ENCODE data around the gene BCAP31. TPM values are rescaled to one million over a fixed set of nuclear protein-coding genes. Genes with fewer than 3 reads are reported as not detected.

The BCAP31 gene
- total and polyA plus RNA-seq, 2 of the 13 experiments (the other 11 are each of a cell fraction or from before 2014, with no cell fraction given): 139 to 178 TPM

- no CpG with 5 or more reads among the region's 26 CpGs for WGBS (ENCODE audit: low lambda C conversion rate)
- DNase-seq (ENCODE audit: low spot score) (peak; percentile 57), FAIRE-seq (no peak), ATAC-seq (peak; percentile 77)
- ChIA-PET CTCF (ENCODE audit: low intra/inter-chr PET ratio, low total read pairs) (interaction anchor here (0.6 to 1.7 kb wide), 3 partner anchors 30 to 189 kb away, joined by 3 to 6 read pairs (median 3); partner anchors contain the start of genes IDH3G and SSR4), POLR2A (interaction anchor here (1.0 to 2.9 kb wide), 6 partner anchors 30 to 184 kb away, joined by 3 to 15 read pairs (median 6); partner anchors contain the start of genes IDH3G, SLC6A8 and SSR4)
- Histone ChIP-seq H3K79me2 (ENCODE audit: insufficient read depth, low read length) (no peaks in the 10 kb centered on the region), H3K27ac (ENCODE audit: extremely low read length, insufficient read depth, low read length) (no peak within 1 kb of the TSS), H2AFZ (ENCODE audit: low read length) (no peak within 1 kb of the TSS), H3K36me3 (replicated peaks in 1 of 2; ENCODE audit: control insufficient read depth in 1 of 2, insufficient read depth in 2 of 2, low read length in 2 of 2) (no peaks in the 10 kb centered on the region), H4K20me1 (ENCODE audit: insufficient read depth, low read length) (no peaks in the 10 kb centered on the region), H3K9ac (ENCODE audit: insufficient read depth, low read depth, low read length) (peak within 1 kb of the TSS; percentile 54), H3K9me3 (ENCODE audit: low read length) (no peaks in the 10 kb centered on the region), H3K27me3 (ENCODE audit: control insufficient read depth in 1 of 2, insufficient read depth in 2 of 2, low read length in 2 of 2) (no peaks in the 10 kb centered on the region), H3K4me1 (ENCODE audit: insufficient read depth, low read length) (peaks cover 37% of the 10 kb centered on the region), H3K4me2 (ENCODE audit: low read depth, low read length) (peak within 1 kb of the TSS; percentile 78), H3K4me3 (replicated peaks in 1 of 3; ENCODE audit: insufficient read depth in 1 of 3, low read depth in 2 of 3, low read length in 3 of 3) (peak within 1 kb of the TSS; percentile 45 to 66 (median 53); a peak in 5 of 6 replicates)
- in situ Hi-C loops (cut with HindIII; ENCODE audit: extremely low pct_ligation_motif_present, low pct_unique_long_range_greater_than_20kb): no loop called here
- intact Hi-C loops (cut with micrococcal nuclease; ENCODE audit: unreplicated experiment): loop anchor here (2.0 to 10.0 kb wide), 2 partner anchors 19 to 181 kb away; partner anchors contain the start of gene RENBP
- TSS peak; percentile 51 for BruUV-seq (replicated peaks)
- no peak for TF ChIP-seq SP2 (CRISPR knock-in tag; IDR thresholded peaks at IDR 0.05)
- TF ChIP-seq STAG1 (CRISPR knock-in tag; IDR thresholded peaks at IDR 0.05): peak; percentile 86
- no peak for TF ChIP-seq MED13 (CRISPR knock-in tag; IDR thresholded peaks at IDR 0.05)
- TF ChIP-seq NFKB2 (CRISPR knock-in tag; IDR thresholded peaks at IDR 0.05; ENCODE audit: borderline replicate concordance): no peak
- TF ChIP-seq, protein P1, sequence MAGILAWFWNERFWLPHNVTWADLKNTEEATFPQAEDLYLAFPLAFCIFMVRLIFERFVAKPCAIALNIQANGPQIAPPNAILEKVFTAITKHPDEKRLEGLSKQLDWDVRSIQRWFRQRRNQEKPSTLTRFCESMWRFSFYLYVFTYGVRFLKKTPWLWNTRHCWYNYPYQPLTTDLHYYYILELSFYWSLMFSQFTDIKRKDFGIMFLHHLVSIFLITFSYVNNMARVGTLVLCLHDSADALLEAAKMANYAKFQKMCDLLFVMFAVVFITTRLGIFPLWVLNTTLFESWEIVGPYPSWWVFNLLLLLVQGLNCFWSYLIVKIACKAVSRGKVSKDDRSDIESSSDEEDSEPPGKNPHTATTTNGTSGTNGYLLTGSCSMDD (CRISPR knock-in tag; IDR thresholded peaks at IDR 0.05): no peak
- TF ChIP-seq HOXA7 (CRISPR knock-in tag; IDR thresholded peaks at IDR 0.05): no peak
- no peak for TF ChIP-seq KDM1A (CRISPR knock-in tag; IDR thresholded peaks at IDR 0.05)
- TF ChIP-seq TBL1XR1 (IDR thresholded peaks at IDR 0.05; ENCODE audit: borderline replicate concordance, low read length, partially characterized antibody): no peak
- TF ChIP-seq, protein P2, sequence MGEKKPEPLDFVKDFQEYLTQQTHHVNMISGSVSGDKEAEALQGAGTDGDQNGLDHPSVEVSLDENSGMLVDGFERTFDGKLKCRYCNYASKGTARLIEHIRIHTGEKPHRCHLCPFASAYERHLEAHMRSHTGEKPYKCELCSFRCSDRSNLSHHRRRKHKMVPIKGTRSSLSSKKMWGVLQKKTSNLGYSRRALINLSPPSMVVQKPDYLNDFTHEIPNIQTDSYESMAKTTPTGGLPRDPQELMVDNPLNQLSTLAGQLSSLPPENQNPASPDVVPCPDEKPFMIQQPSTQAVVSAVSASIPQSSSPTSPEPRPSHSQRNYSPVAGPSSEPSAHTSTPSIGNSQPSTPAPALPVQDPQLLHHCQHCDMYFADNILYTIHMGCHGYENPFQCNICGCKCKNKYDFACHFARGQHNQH (CRISPR knock-in tag; IDR thresholded peaks at IDR 0.05): 0 out of 2 replicates have a peak, but pooled peaks have one; percentile 37
- no peak for TF ChIP-seq RAD51 (IDR thresholded peaks at IDR 0.05; ENCODE audit: borderline replicate concordance)
- no peak for TF ChIP-seq TARDBP (CRISPR knock-in tag; IDR thresholded peaks at IDR 0.05)
- TF ChIP-seq TIGD3 (CRISPR knock-in tag; IDR thresholded peaks at IDR 0.05; ENCODE audit: borderline replicate concordance): no peak
- no peak for TF ChIP-seq ZNF205 (CRISPR knock-in tag; IDR thresholded peaks at IDR 0.05)
- TF ChIP-seq KLF11 (CRISPR knock-in tag; IDR thresholded peaks at IDR 0.05): no peak
- TF ChIP-seq AHR (CRISPR knock-in tag; IDR thresholded peaks at IDR 0.05): no peak
- no peak for TF ChIP-seq CEBPB (IDR thresholded peaks at IDR 0.05; ENCODE audit: borderline replicate concordance, low read depth, low read length)
- TF ChIP-seq MLX (CRISPR knock-in tag; IDR thresholded peaks at IDR 0.05): no peak
- TF ChIP-seq ZNF343 (CRISPR knock-in tag; IDR thresholded peaks at IDR 0.05): no peak
- TF ChIP-seq ZNF20 (CRISPR knock-in tag; IDR thresholded peaks at IDR 0.05): no peak
- TF ChIP-seq SIN3A (IDR thresholded peaks at IDR 0.05; ENCODE audit: borderline replicate concordance, low read depth, low read length): no peak
Measured at GRCh38 chrX:153763989-153764755, 40.0 kb upstream of the BCAP31 start, which contains the start of gene PLXNB3. TSS of gene PLXNB3 (plus strand) at chrX:153764249. CDS start at chrX:153765536, 1,287 bp downstream.

All from HepG2 (cell line).